ENCODE measurements around the gene NUMB.
"Not testable (repeated sequence)": the region's sequence is repeated elsewhere in the genome, so short reads cannot be mapped to it uniquely, and the experiment has no call there.

Gene NUMB

GRCh38 chr14:73381380-73382013 lies 76.8 kb downstream of the NUMB start:
- H3K27me3 Mint-ChIP-seq: no peaks in the 10 kb centered on the region
- peaks cover 37% of the 10 kb centered on the region for H3K36me3 Mint-ChIP-seq (ENCODE audit: low read depth)
- peaks cover 14% of the 10 kb centered on the region for H3K4me1 Mint-ChIP-seq (ENCODE audit: low read depth)
- no peak overlapping the region for H3K27ac Mint-ChIP-seq
- no peaks in the 10 kb centered on the region for H3K9me3 Mint-ChIP-seq
- H3K4me3 Mint-ChIP-seq: no peak overlapping the region
- intact Hi-C loops (cut with micrococcal nuclease): no loop called here

- Mint-ChIP-seq H3K36me3 (ENCODE audit: low read depth) (peaks cover 15% of the 10 kb centered on the region), H3K9me3 (no peaks in the 10 kb centered on the region), H3K4me3 (no peak overlapping the region), H3K27me3 (no peaks in the 10 kb centered on the region), H3K4me1 (ENCODE audit: low read depth) (peaks cover 17% of the 10 kb centered on the region), H3K27ac (no peak overlapping the region)
- intact Hi-C loops (cut with micrococcal nuclease): no loop called here
Observed at GRCh38 chr14:73376585-73376984, 81.8 kb downstream of the NUMB start.

GRCh38 chr14:73375861-73376260 lies 82.5 kb downstream of the NUMB start:
- Mint-ChIP-seq H3K4me3 (no peak overlapping the region), H3K9me3 (no peaks in the 10 kb centered on the region), H3K4me1 (ENCODE audit: low read depth) (peaks cover 12% of the 10 kb centered on the region), H3K36me3 (ENCODE audit: low read depth) (peaks cover 18% of the 10 kb centered on the region), H3K27ac (no peak overlapping the region), H3K27me3 (no peaks in the 10 kb centered on the region)
- intact Hi-C loops (cut with micrococcal nuclease): no loop called here

- peaks cover 12% of the 10 kb centered on the region for H3K4me1 Mint-ChIP-seq (ENCODE audit: low read depth)
- no peaks in the 10 kb centered on the region for H3K9me3 Mint-ChIP-seq
- H3K27me3 Mint-ChIP-seq: no peaks in the 10 kb centered on the region
- H3K4me3 Mint-ChIP-seq: no peak overlapping the region
- intact Hi-C loops (cut with micrococcal nuclease): no loop called here
- H3K27ac Mint-ChIP-seq: no peak overlapping the region
- H3K36me3 Mint-ChIP-seq (ENCODE audit: low read depth): peaks cover 7% of the 10 kb centered on the region
Observed at GRCh38 chr14:73374218-73374617, 84.1 kb downstream of the NUMB start.

- intact Hi-C loops (cut with micrococcal nuclease): no loop called here
- H3K9me3 Mint-ChIP-seq: no peaks in the 10 kb centered on the region
- peaks cover 14% of the 10 kb centered on the region for H3K4me1 Mint-ChIP-seq (ENCODE audit: low read depth)
- no peaks in the 10 kb centered on the region for H3K27me3 Mint-ChIP-seq
- H3K27ac Mint-ChIP-seq: no peak overlapping the region
- peaks cover 8% of the 10 kb centered on the region for H3K36me3 Mint-ChIP-seq (ENCODE audit: low read depth)
- H3K4me3 Mint-ChIP-seq: no peak overlapping the region
Observed at GRCh38 chr14:73372529-73372928, 85.8 kb downstream of the NUMB start.

- peaks cover 11% of the 10 kb centered on the region for H3K36me3 Mint-ChIP-seq (ENCODE audit: low read depth)
- intact Hi-C loops (cut with micrococcal nuclease): no loop called here
Observed at GRCh38 chr14:73370561-73370960, 87.8 kb downstream of the NUMB start.

GRCh38 chr14:73369428-73369827 lies 88.9 kb downstream of the NUMB start:
- Mint-ChIP-seq H3K9me3 (no peaks in the 10 kb centered on the region), H3K4me3 (no peak overlapping the region), H3K4me1 (ENCODE audit: low read depth) (peaks cover 9% of the 10 kb centered on the region), H3K36me3 (ENCODE audit: low read depth) (peaks cover 11% of the 10 kb centered on the region), H3K27ac (no peak overlapping the region), H3K27me3 (no peaks in the 10 kb centered on the region)
- intact Hi-C loops (cut with micrococcal nuclease): no loop called here

More at GRCh38 chr14:73370561-73370960, 87.8 kb downstream of the NUMB start:
- no peaks in the 10 kb centered on the region for H3K9me3 Mint-ChIP-seq
- no peak overlapping the region for H3K4me3 Mint-ChIP-seq
- peaks cover 11% of the 10 kb centered on the region for H3K4me1 Mint-ChIP-seq (ENCODE audit: low read depth)
- H3K27me3 Mint-ChIP-seq: no peaks in the 10 kb centered on the region
- no peak overlapping the region for H3K27ac Mint-ChIP-seq

GRCh38 chr14:73368616-73369015 lies 89.7 kb downstream of the NUMB start:
- Mint-ChIP-seq H3K9me3 (no peaks in the 10 kb centered on the region), H3K27ac (no peak overlapping the region), H3K36me3 (ENCODE audit: low read depth) (peaks cover 17% of the 10 kb centered on the region), H3K4me3 (no peak overlapping the region), H3K4me1 (ENCODE audit: low read depth) (peaks cover 9% of the 10 kb centered on the region), H3K27me3 (no peaks in the 10 kb centered on the region)
- intact Hi-C loops (cut with micrococcal nuclease): no loop called here

GRCh38 chr14:73365727-73366126 lies 92.6 kb downstream of the NUMB start:
- H3K27ac Mint-ChIP-seq: no peak overlapping the region
- H3K27me3 Mint-ChIP-seq: no peaks in the 10 kb centered on the region
- intact Hi-C loops (cut with micrococcal nuclease): no loop called here
- H3K4me1 Mint-ChIP-seq (ENCODE audit: low read depth): peaks cover 4% of the 10 kb centered on the region
- H3K9me3 Mint-ChIP-seq: no peaks in the 10 kb centered on the region
- peaks cover 25% of the 10 kb centered on the region for H3K36me3 Mint-ChIP-seq (ENCODE audit: low read depth)
- H3K4me3 Mint-ChIP-seq: no peak overlapping the region

GRCh38 chr14:73364559-73364958 lies 93.8 kb downstream of the NUMB start:
- intact Hi-C loops (cut with micrococcal nuclease): no loop called here

GRCh38 chr14:73359445-73359844 lies 98.9 kb downstream of the NUMB start:
- H3K4me1 Mint-ChIP-seq (ENCODE audit: low read depth): no peaks in the 10 kb centered on the region
- peaks cover 42% of the 10 kb centered on the region for H3K36me3 Mint-ChIP-seq (ENCODE audit: low read depth)
- intact Hi-C loops (cut with micrococcal nuclease): no loop called here

More at GRCh38 chr14:73364559-73364958, 93.8 kb downstream of the NUMB start:
- peaks cover 25% of the 10 kb centered on the region for H3K36me3 Mint-ChIP-seq (ENCODE audit: low read depth)
- no peak overlapping the region for H3K27ac Mint-ChIP-seq
- no peaks in the 10 kb centered on the region for H3K9me3 Mint-ChIP-seq
- H3K4me3 Mint-ChIP-seq: no peak overlapping the region
- no peaks in the 10 kb centered on the region for H3K27me3 Mint-ChIP-seq
- H3K4me1 Mint-ChIP-seq (ENCODE audit: low read depth): peaks cover 4% of the 10 kb centered on the region

GRCh38 chr14:73358187-73358586 lies 100.2 kb downstream of the NUMB start:
- H3K4me3 Mint-ChIP-seq: no peak overlapping the region
- no peak overlapping the region for H3K27ac Mint-ChIP-seq
- no peaks in the 10 kb centered on the region for H3K9me3 Mint-ChIP-seq
- H3K27me3 Mint-ChIP-seq: no peaks in the 10 kb centered on the region
- H3K4me1 Mint-ChIP-seq (ENCODE audit: low read depth): no peaks in the 10 kb centered on the region
- intact Hi-C loops (cut with micrococcal nuclease): no loop called here
- peaks cover 41% of the 10 kb centered on the region for H3K36me3 Mint-ChIP-seq (ENCODE audit: low read depth)

More at GRCh38 chr14:73359445-73359844, 98.9 kb downstream of the NUMB start:
- Mint-ChIP-seq H3K27ac (peak overlapping the region; percentile 8), H3K9me3 (no peaks in the 10 kb centered on the region), H3K27me3 (no peaks in the 10 kb centered on the region), H3K4me3 (no peak overlapping the region)

- Mint-ChIP-seq H3K36me3 (ENCODE audit: low read depth) (peaks cover 32% of the 10 kb centered on the region), H3K4me1 (ENCODE audit: low read depth) (peaks cover 22% of the 10 kb centered on the region)
- H3K9me3 Mint-ChIP-seq; H3K27me3 Mint-ChIP-seq; intact Hi-C loops (cut with micrococcal nuclease); H3K27ac Mint-ChIP-seq; H3K4me3 Mint-ChIP-seq: not testable (repeated sequence)
Observed at GRCh38 chr14:73349091-73349490, 109.3 kb downstream of the NUMB start.

GRCh38 chr14:73344319-73344718 lies 114.0 kb downstream of the NUMB start:
- no peaks in the 10 kb centered on the region for H3K9me3 Mint-ChIP-seq
- H3K27ac Mint-ChIP-seq: no peak overlapping the region
- intact Hi-C loops (cut with micrococcal nuclease): no loop called here

GRCh38 chr14:73342670-73343069 lies 115.7 kb downstream of the NUMB start:
- no peaks in the 10 kb centered on the region for H3K27me3 Mint-ChIP-seq
- no peaks in the 10 kb centered on the region for H3K9me3 Mint-ChIP-seq
- H3K4me3 Mint-ChIP-seq: no peak overlapping the region
- H3K36me3 Mint-ChIP-seq (ENCODE audit: low read depth): peaks cover 22% of the 10 kb centered on the region
- H3K4me1 Mint-ChIP-seq (ENCODE audit: low read depth): peaks cover 23% of the 10 kb centered on the region
- intact Hi-C loops (cut with micrococcal nuclease): no loop called here
- H3K27ac Mint-ChIP-seq: no peak overlapping the region

More at GRCh38 chr14:73344319-73344718, 114.0 kb downstream of the NUMB start:
- peaks cover 14% of the 10 kb centered on the region for H3K36me3 Mint-ChIP-seq (ENCODE audit: low read depth)
- H3K4me1 Mint-ChIP-seq (ENCODE audit: low read depth): peaks cover 25% of the 10 kb centered on the region
- H3K27me3 Mint-ChIP-seq: no peaks in the 10 kb centered on the region
- no peak overlapping the region for H3K4me3 Mint-ChIP-seq
